HFFc6 (cell line): ENCODE measurements around the gene SRSF9. TPM values are rescaled to one million over a fixed set of nuclear protein-coding genes. Genes with fewer than 3 reads are reported as not detected.

Source experiments
- DNase-seq: peaks from one replicate; pipeline ENCODE4 v3.0.0-alpha.2; 2018
- H3K27ac Mint-ChIP-seq: 2 replicates; pipeline ENCODE4 v1.8.0; 2020; ENCODE audit warnings: mild to moderate bottlenecking, mixed read lengths
- H3K27me3 Mint-ChIP-seq: 2 replicates; pipeline ENCODE4 v1.8.0; 2021; ENCODE audit warnings: mild to moderate bottlenecking, moderate library complexity, mixed read lengths; ENCODE audit not compliant: insufficient read depth
- H3K36me3 Mint-ChIP-seq: 2 replicates; pipeline ENCODE4 v1.8.0; 2021; ENCODE audit warnings: low read depth, mixed read lengths
- H3K4me1 Mint-ChIP-seq: 2 replicates; pipeline ENCODE4 v1.8.0; 2020; ENCODE audit warnings: low read depth, mixed read lengths
- H3K4me3 Mint-ChIP-seq: 2 replicates; pipeline ENCODE4 v1.8.0; 2020; ENCODE audit warnings: mild to moderate bottlenecking, moderate library complexity, mixed read lengths
- H3K9me3 Mint-ChIP-seq: 2 replicates; pipeline ENCODE4 v1.8.0; 2020; ENCODE audit warnings: mild to moderate bottlenecking, mixed read lengths
- CTCF ChIP-seq: fragments of 200-600 bp; sonication (generic); IDR thresholded peaks from 2 replicates; pipeline ENCODE4 v1.5.0; 2021; ENCODE audit warnings: antibody characterized with exemption, mild to moderate bottlenecking
- total RNA-seq, 6 experiments: library from RNA; stranded (reverse); fragmentation: NEBNext Ultra II Directional; extraction: Animal tissue kit (Norgen Biotek cat#: 25700); gene quantifications; 2 replicates in 1 of 6; 3 replicates in 5 of 6; pipeline ENCODE4 v1.2.3, GENCODE V29; 2021

Gene SRSF9
- total RNA-seq, 6 experiments from 2014 or later = 232 to 247 (median 238) TPM

GRCh38 chr12:120475643-120476042 lies 6.1 kb upstream of the SRSF9 start:
- no peaks in the 10 kb centered on the region for H3K9me3 Mint-ChIP-seq
- H3K36me3 Mint-ChIP-seq = no peaks in the 10 kb centered on the region
- TF ChIP-seq CTCF = no peak
- DNase-seq = no peak
- no peaks in the 10 kb centered on the region; the same call in none of the 2 replicates for H3K27me3 Mint-ChIP-seq
- H3K4me1 Mint-ChIP-seq = peaks cover 16% of the 10 kb centered on the region
- no peak overlapping the region for H3K27ac Mint-ChIP-seq
- no peak overlapping the region for H3K4me3 Mint-ChIP-seq

GRCh38 chr12:120474616-120474960 lies 5.0 kb upstream of the SRSF9 start:
- Mint-ChIP-seq H3K27ac (peak overlapping the region; percentile 69), H3K9me3 (no peaks in the 10 kb centered on the region), H3K4me3 (peak overlapping the region; percentile 40), H3K27me3 (no peaks in the 10 kb centered on the region; the same call in none of the 2 replicates), H3K4me1 (peaks cover 25% of the 10 kb centered on the region), H3K36me3 (peaks cover 7% of the 10 kb centered on the region)
- no peak for TF ChIP-seq CTCF
- DNase-seq = peak; percentile 75

GRCh38 chr12:120473807-120474615 lies 4.5 kb upstream of the SRSF9 start:
- Mint-ChIP-seq H3K27me3 (no peaks in the 10 kb centered on the region; the same call in none of the 2 replicates), H3K27ac (peak overlapping the region; percentile 69), H3K9me3 (no peaks in the 10 kb centered on the region), H3K4me1 (peaks cover 25% of the 10 kb centered on the region), H3K4me3 (peak overlapping the region; percentile 40), H3K36me3 (peaks cover 7% of the 10 kb centered on the region)
- no peak for TF ChIP-seq CTCF
- no peak for DNase-seq

- no peaks in the 10 kb centered on the region for H3K9me3 Mint-ChIP-seq
- no peak overlapping the region for H3K4me3 Mint-ChIP-seq
- H3K36me3 Mint-ChIP-seq = peaks cover 10% of the 10 kb centered on the region
- no peak for DNase-seq
- TF ChIP-seq CTCF = no peak
- H3K27me3 Mint-ChIP-seq = no peaks in the 10 kb centered on the region; the same call in none of the 2 replicates
- H3K27ac Mint-ChIP-seq = no peak overlapping the region
- H3K4me1 Mint-ChIP-seq = peaks cover 32% of the 10 kb centered on the region
These were observed 3.0 kb upstream of the SRSF9 start for GRCh38 chr12:120472521-120472920.

GRCh38 chr12:120470150-120470784 lies 719 bp upstream of the SRSF9 start:
- DNase-seq = no peak
- peak overlapping the region; percentile 95 for H3K4me3 Mint-ChIP-seq
- H3K36me3 Mint-ChIP-seq = peaks cover 26% of the 10 kb centered on the region
- H3K4me1 Mint-ChIP-seq = peaks cover 54% of the 10 kb centered on the region
- no peaks in the 10 kb centered on the region for H3K9me3 Mint-ChIP-seq
- TF ChIP-seq CTCF = no peak
- peaks cover 2% of the 10 kb centered on the region; the same call in 1 of the 2 replicates for H3K27me3 Mint-ChIP-seq
- peak overlapping the region; percentile 82; the same call in 1 of the 2 replicates for H3K27ac Mint-ChIP-seq
